ENCODE results near the gene SEC63. TPM values are rescaled to one million over a fixed set of nuclear protein-coding genes. Genes with fewer than 3 reads are reported as not detected.
A peak's percentile ranks its signal among the peaks of the same experiment; 100 is the strongest.
"Not testable (repeated sequence)": the region's sequence is repeated elsewhere in the genome, so short reads cannot be mapped to it uniquely, and the experiment has no call there.

The SEC63 gene
- total RNA-seq, 1 donor from 2014 or later = 60.0 TPM

- not testable (repeated sequence) for DNase-seq
Measured at GRCh38 chr6:107860144-107860543, 97.9 kb downstream of the SEC63 start.

- no peak for DNase-seq
Measured at GRCh38 chr6:107853230-107853629, 104.8 kb downstream of the SEC63 start.

GRCh38 chr6:107849325-107849724 is 108.7 kb downstream of the SEC63 start:
- no peak for DNase-seq

- DNase-seq = peak; percentile 93
Measured at GRCh38 chr6:107847844-107848802, 109.9 kb downstream of the SEC63 start.

- no peak for DNase-seq
Measured at GRCh38 chr6:107846262-107846795, 111.7 kb downstream of the SEC63 start.

- DNase-seq = no peak
Measured at GRCh38 chr6:107845777-107846176, 112.2 kb downstream of the SEC63 start.

GRCh38 chr6:107843400-107843799 is 114.6 kb downstream of the SEC63 start:
- no peak for DNase-seq

- no peak for DNase-seq
Measured at GRCh38 chr6:107841275-107841670, 116.7 kb downstream of the SEC63 start.

GRCh38 chr6:107840636-107841274 is 117.3 kb downstream of the SEC63 start:
- DNase-seq = no peak

- DNase-seq = no peak
Measured at GRCh38 chr6:107833136-107833535, 124.9 kb downstream of the SEC63 start.

- no peak for DNase-seq
Measured at GRCh38 chr6:107832151-107833056, 125.6 kb downstream of the SEC63 start.

GRCh38 chr6:107830060-107830459 is 127.9 kb downstream of the SEC63 start:
- DNase-seq = no peak

- no peak for DNase-seq
Measured at GRCh38 chr6:107827541-107827940, 130.5 kb downstream of the SEC63 start.

- no peak for DNase-seq
Measured at GRCh38 chr6:107823047-107823557, 134.9 kb downstream of the SEC63 start.

GRCh38 chr6:107822176-107823046 is 135.6 kb downstream of the SEC63 start:
- DNase-seq = no peak

GRCh38 chr6:107821591-107821990 is 136.4 kb downstream of the SEC63 start:
- DNase-seq = no peak

GRCh38 chr6:107820338-107821261 is 137.4 kb downstream of the SEC63 start:
- peak; percentile 81 for DNase-seq

GRCh38 chr6:107819964-107820337 is 138.1 kb downstream of the SEC63 start:
- peak; percentile 42 for DNase-seq

GRCh38 chr6:107819217-107819616 is 138.8 kb downstream of the SEC63 start:
- DNase-seq = no peak

- DNase-seq = no peak
Measured at GRCh38 chr6:107818272-107818671, 139.7 kb downstream of the SEC63 start.

Data from tongue (tissue), 2 donors.